ENCODE results near the gene CBX6.

CBX6 gene

GRCh38 chr22:38891256-38891655, 19.2 kb upstream of the CBX6 start:
- Histone ChIP-seq H3K4me3 (ENCODE audit: low read length in 2 of 2) (no peak overlapping the region), H3K27ac (ENCODE audit: low read depth in 2 of 2, low read length in 2 of 2) (no peak overlapping the region), H3K4me1 (ENCODE audit: control insufficient read depth in 2 of 2, insufficient read depth in 2 of 2, low read length in 2 of 2) (no peaks in the 10 kb centered on the region), H3K9me3 (ENCODE audit: control insufficient read depth in 2 of 2, low read length in 2 of 2) (no peaks in the 10 kb centered on the region), H3K36me3 (ENCODE audit: control insufficient read depth in 2 of 2, insufficient read depth in 2 of 2, low read length in 2 of 2) (no peaks in the 10 kb centered on the region), H3K27me3 (ENCODE audit: control insufficient read depth in 2 of 2, insufficient read depth in 2 of 2, low read length in 2 of 2) (peaks cover 4 to 5% of the 10 kb centered on the region in 2 donors), H3K9ac (ENCODE audit: low read depth in 1 of 2, low read length in 2 of 2) (no peak overlapping the region)

GRCh38 chr22:38890377-38890776, 18.4 kb upstream of the CBX6 start:
- Histone ChIP-seq H3K4me3 (ENCODE audit: low read length in 2 of 2) (no peak overlapping the region), H3K9ac (ENCODE audit: low read depth in 1 of 2, low read length in 2 of 2) (no peak overlapping the region), H3K9me3 (ENCODE audit: control insufficient read depth in 2 of 2, low read length in 2 of 2) (no peaks in the 10 kb centered on the region), H3K27me3 (ENCODE audit: control insufficient read depth in 2 of 2, insufficient read depth in 2 of 2, low read length in 2 of 2) (peaks cover 4 to 5% of the 10 kb centered on the region in 2 donors), H3K4me1 (ENCODE audit: control insufficient read depth in 2 of 2, insufficient read depth in 2 of 2, low read length in 2 of 2) (no peaks in the 10 kb centered on the region), H3K27ac (ENCODE audit: low read depth in 2 of 2, low read length in 2 of 2) (no peak overlapping the region), H3K36me3 (ENCODE audit: control insufficient read depth in 2 of 2, insufficient read depth in 2 of 2, low read length in 2 of 2) (no peaks in the 10 kb centered on the region)

GRCh38 chr22:38886333-38886732, 14.3 kb upstream of the CBX6 start:
- H3K4me3 ChIP-seq (ENCODE audit: low read length in 2 of 2) = no peak overlapping the region
- no peak overlapping the region for H3K9ac ChIP-seq (ENCODE audit: low read depth in 1 of 2, low read length in 2 of 2)
- no peak overlapping the region for H3K27ac ChIP-seq (ENCODE audit: low read depth in 2 of 2, low read length in 2 of 2)
- no peaks in the 10 kb centered on the region for H3K9me3 ChIP-seq (ENCODE audit: control insufficient read depth in 2 of 2, low read length in 2 of 2)
- no peaks in the 10 kb centered on the region for H3K36me3 ChIP-seq (ENCODE audit: control insufficient read depth in 2 of 2, insufficient read depth in 2 of 2, low read length in 2 of 2)
- no peaks in the 10 kb centered on the region for H3K27me3 ChIP-seq (ENCODE audit: control insufficient read depth in 2 of 2, insufficient read depth in 2 of 2, low read length in 2 of 2)
- peaks cover 4 to 9% of the 10 kb centered on the region in 2 donors for H3K4me1 ChIP-seq (ENCODE audit: control insufficient read depth in 2 of 2, insufficient read depth in 2 of 2, low read length in 2 of 2)

GRCh38 chr22:38882972-38883622, 11.1 kb upstream of the CBX6 start:
- Histone ChIP-seq H3K27ac (ENCODE audit: low read depth in 2 of 2, low read length in 2 of 2) (no peak overlapping the region), H3K27me3 (ENCODE audit: control insufficient read depth in 2 of 2, insufficient read depth in 2 of 2, low read length in 2 of 2) (no peaks in the 10 kb centered on the region), H3K9ac (ENCODE audit: low read depth in 1 of 2, low read length in 2 of 2) (no peak overlapping the region), H3K9me3 (ENCODE audit: control insufficient read depth in 2 of 2, low read length in 2 of 2) (no peaks in the 10 kb centered on the region), H3K36me3 (ENCODE audit: control insufficient read depth in 2 of 2, insufficient read depth in 2 of 2, low read length in 2 of 2) (no peaks in the 10 kb centered on the region), H3K4me1 (ENCODE audit: control insufficient read depth in 2 of 2, insufficient read depth in 2 of 2, low read length in 2 of 2) (peaks cover 4 to 9% of the 10 kb centered on the region in 2 donors), H3K4me3 (ENCODE audit: low read length in 2 of 2) (no peak overlapping the region)

- Histone ChIP-seq H3K9ac (ENCODE audit: low read depth in 1 of 2, low read length in 2 of 2) (no peak overlapping the region), H3K4me3 (ENCODE audit: low read length in 2 of 2) (no peak overlapping the region), H3K27ac (ENCODE audit: low read depth in 2 of 2, low read length in 2 of 2) (peak overlapping the region; percentile 16 to 58), H3K9me3 (ENCODE audit: control insufficient read depth in 2 of 2, low read length in 2 of 2) (no peaks in the 10 kb centered on the region), H3K4me1 (ENCODE audit: control insufficient read depth in 2 of 2, insufficient read depth in 2 of 2, low read length in 2 of 2) (peaks cover 4 to 9% of the 10 kb centered on the region in 2 donors), H3K27me3 (ENCODE audit: control insufficient read depth in 2 of 2, insufficient read depth in 2 of 2, low read length in 2 of 2) (peaks cover 0 to 2% of the 10 kb centered on the region in 2 donors), H3K36me3 (ENCODE audit: control insufficient read depth in 2 of 2, insufficient read depth in 2 of 2, low read length in 2 of 2) (no peaks in the 10 kb centered on the region)
Measured at GRCh38 chr22:38881997-38882879, 10.2 kb upstream of the CBX6 start.

GRCh38 chr22:38881464-38881871, 9.5 kb upstream of the CBX6 start:
- Histone ChIP-seq H3K27me3 (ENCODE audit: control insufficient read depth in 2 of 2, insufficient read depth in 2 of 2, low read length in 2 of 2) (peaks cover 0 to 4% of the 10 kb centered on the region in 2 donors), H3K4me3 (ENCODE audit: low read length in 2 of 2) (no peak overlapping the region), H3K36me3 (ENCODE audit: control insufficient read depth in 2 of 2, insufficient read depth in 2 of 2, low read length in 2 of 2) (no peaks in the 10 kb centered on the region), H3K9me3 (ENCODE audit: control insufficient read depth in 2 of 2, low read length in 2 of 2) (no peaks in the 10 kb centered on the region), H3K4me1 (ENCODE audit: control insufficient read depth in 2 of 2, insufficient read depth in 2 of 2, low read length in 2 of 2) (peaks cover 4 to 9% of the 10 kb centered on the region in 2 donors), H3K9ac (ENCODE audit: low read depth in 1 of 2, low read length in 2 of 2) (no peak overlapping the region), H3K27ac (ENCODE audit: low read depth in 2 of 2, low read length in 2 of 2) (peak overlapping the region; percentile 54 to 58)

- no peaks in the 10 kb centered on the region for H3K9me3 ChIP-seq (ENCODE audit: control insufficient read depth in 2 of 2, low read length in 2 of 2)
- no peak overlapping the region for H3K9ac ChIP-seq (ENCODE audit: low read depth in 1 of 2, low read length in 2 of 2)
- H3K27ac ChIP-seq (ENCODE audit: low read depth in 2 of 2, low read length in 2 of 2) = no peak overlapping the region
- H3K4me3 ChIP-seq (ENCODE audit: low read length in 2 of 2) = no peak overlapping the region
- no peaks in the 10 kb centered on the region for H3K36me3 ChIP-seq (ENCODE audit: control insufficient read depth in 2 of 2, insufficient read depth in 2 of 2, low read length in 2 of 2)
- peaks cover under 1 to 7% of the 10 kb centered on the region in 2 donors for H3K27me3 ChIP-seq (ENCODE audit: control insufficient read depth in 2 of 2, insufficient read depth in 2 of 2, low read length in 2 of 2)
- H3K4me1 ChIP-seq (ENCODE audit: control insufficient read depth in 2 of 2, insufficient read depth in 2 of 2, low read length in 2 of 2) = peaks cover 4 to 9% of the 10 kb centered on the region in 2 donors
Measured at GRCh38 chr22:38879961-38880360, 7.9 kb upstream of the CBX6 start.

GRCh38 chr22:38879108-38879729, 7.2 kb upstream of the CBX6 start:
- Histone ChIP-seq H3K4me1 (ENCODE audit: control insufficient read depth in 2 of 2, insufficient read depth in 2 of 2, low read length in 2 of 2) (peaks cover 4 to 9% of the 10 kb centered on the region in 2 donors), H3K36me3 (ENCODE audit: control insufficient read depth in 2 of 2, insufficient read depth in 2 of 2, low read length in 2 of 2) (no peaks in the 10 kb centered on the region), H3K4me3 (ENCODE audit: low read length in 2 of 2) (no peak overlapping the region), H3K9ac (ENCODE audit: low read depth in 1 of 2, low read length in 2 of 2) (no peak overlapping the region), H3K27me3 (ENCODE audit: control insufficient read depth in 2 of 2, insufficient read depth in 2 of 2, low read length in 2 of 2) (peaks cover 4 to 10% of the 10 kb centered on the region in 2 donors), H3K9me3 (ENCODE audit: control insufficient read depth in 2 of 2, low read length in 2 of 2) (no peaks in the 10 kb centered on the region), H3K27ac (ENCODE audit: low read depth in 2 of 2, low read length in 2 of 2) (no peak overlapping the region)

- Histone ChIP-seq H3K27ac (ENCODE audit: low read depth in 2 of 2, low read length in 2 of 2) (no peak overlapping the region), H3K27me3 (ENCODE audit: control insufficient read depth in 2 of 2, insufficient read depth in 2 of 2, low read length in 2 of 2) (peaks cover 8 to 22% of the 10 kb centered on the region in 2 donors), H3K4me3 (ENCODE audit: low read length in 2 of 2) (no peak overlapping the region), H3K4me1 (ENCODE audit: control insufficient read depth in 2 of 2, insufficient read depth in 2 of 2, low read length in 2 of 2) (peaks cover 4 to 8% of the 10 kb centered on the region in 2 donors), H3K36me3 (ENCODE audit: control insufficient read depth in 2 of 2, insufficient read depth in 2 of 2, low read length in 2 of 2) (no peaks in the 10 kb centered on the region), H3K9ac (ENCODE audit: low read depth in 1 of 2, low read length in 2 of 2) (no peak overlapping the region), H3K9me3 (ENCODE audit: control insufficient read depth in 2 of 2, low read length in 2 of 2) (no peaks in the 10 kb centered on the region)
Measured at GRCh38 chr22:38878001-38878400, 6.0 kb upstream of the CBX6 start.
